ENCODE results near the gene ZNF688. TPM values are rescaled to one million over a fixed set of nuclear protein-coding genes. Genes with fewer than 3 reads are reported as not detected.
"Not testable (repeated sequence)": the region's sequence is repeated elsewhere in the genome, so short reads cannot be mapped to it uniquely, and the experiment has no call there.

The ZNF688 gene
- polyA plus RNA-seq, 3 donors: 14.2 to 19.7 (median 17.7) TPM

DNA sequence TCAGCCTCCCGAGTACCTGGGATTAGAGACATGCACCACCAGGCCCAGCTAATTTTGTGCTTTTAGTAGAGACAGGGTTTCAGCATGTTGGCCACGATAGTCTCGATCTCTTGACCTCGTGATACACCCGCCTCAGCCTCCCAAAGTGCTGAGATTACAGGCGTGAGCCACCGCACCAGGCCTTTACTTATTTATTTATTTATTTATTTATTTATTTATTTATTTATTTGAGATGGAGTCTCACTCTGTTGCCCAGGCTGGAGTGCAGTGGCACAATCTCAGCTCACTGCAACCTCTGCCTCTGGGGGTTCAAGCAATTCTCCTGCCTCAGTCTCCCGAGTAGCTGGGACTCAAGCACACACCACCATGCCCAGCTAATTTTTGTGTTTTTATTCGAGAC, 19.4 kb upstream of the ZNF688 start:
- DNase-seq: not testable (repeated sequence)

- not testable (repeated sequence) for DNase-seq
Observed at GRCh38 chr16:30589582-30589981, 18.1 kb upstream of the ZNF688 start.

DNA sequence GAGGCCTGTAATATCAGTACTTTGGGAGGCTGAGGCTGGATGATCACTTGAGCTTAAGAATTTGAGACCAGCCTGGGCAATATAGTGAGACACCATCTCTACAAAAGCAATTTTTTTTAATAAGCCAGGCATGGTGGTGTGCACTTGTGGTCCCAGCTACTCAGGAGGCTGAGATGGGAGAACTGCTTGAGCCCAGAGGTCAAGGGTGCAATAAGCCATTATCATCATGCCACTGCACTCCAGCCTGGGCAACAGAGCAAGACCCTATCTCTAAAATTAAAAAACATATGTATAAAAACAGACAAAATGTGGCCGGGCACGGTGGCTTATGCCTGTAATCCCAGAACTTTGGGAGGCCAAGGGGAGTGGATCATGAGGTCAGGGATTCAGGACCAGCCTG, 17.1 kb upstream of the ZNF688 start:
- DNase-seq: no peak

- DNase-seq: peak; percentile 99
Observed at GRCh38 chr16:30585400-30586191, 14.1 kb upstream of the ZNF688 start, which contains the start of gene ZNF785. Gene ZNF785, minus strand, starts transcription at chr16:30585697. Its CDS starts 86 bp downstream, at chr16:30585611.

GRCh38 chr16:30585022-30585399, 13.5 kb upstream of the ZNF688 start:
- DNase-seq: peak; percentile 12

DNA sequence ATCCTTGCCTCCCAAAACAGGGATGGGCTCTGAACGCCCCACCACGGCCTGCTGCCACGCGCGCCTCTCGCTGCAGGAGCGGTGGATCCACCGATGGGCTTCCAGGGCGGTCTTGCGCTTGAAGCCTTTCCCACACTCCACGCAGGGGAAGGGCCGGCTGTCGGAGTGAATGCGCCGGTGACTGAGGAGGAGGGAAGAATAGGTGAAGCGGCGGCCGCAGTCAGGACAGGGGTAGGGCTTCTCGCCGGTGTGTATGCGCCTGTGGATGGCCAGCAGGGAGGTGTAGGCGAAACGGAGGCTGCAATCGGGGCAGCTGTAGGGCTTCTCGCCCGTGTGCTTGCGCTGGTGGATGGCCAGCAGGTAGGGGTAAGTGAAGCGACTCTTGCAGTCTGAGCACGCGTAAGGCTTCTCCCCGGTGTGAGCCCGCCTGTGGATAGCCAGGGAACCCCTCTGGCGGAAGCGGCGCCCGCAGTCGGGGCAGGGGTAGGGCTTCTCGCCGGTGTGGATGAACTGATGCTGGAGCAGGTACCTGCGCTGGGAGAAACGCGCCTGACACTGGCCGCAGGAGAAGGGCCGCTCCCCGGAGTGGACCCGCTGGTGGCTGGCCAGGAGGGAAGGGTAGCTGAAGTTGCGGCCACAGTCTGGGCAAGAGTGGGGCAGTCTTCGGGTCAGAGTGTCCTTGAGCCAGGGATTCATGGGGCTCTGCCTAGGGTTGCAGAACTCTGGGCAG, 11.3 kb upstream of the ZNF688 start:
- DNase-seq: no peak

DNA sequence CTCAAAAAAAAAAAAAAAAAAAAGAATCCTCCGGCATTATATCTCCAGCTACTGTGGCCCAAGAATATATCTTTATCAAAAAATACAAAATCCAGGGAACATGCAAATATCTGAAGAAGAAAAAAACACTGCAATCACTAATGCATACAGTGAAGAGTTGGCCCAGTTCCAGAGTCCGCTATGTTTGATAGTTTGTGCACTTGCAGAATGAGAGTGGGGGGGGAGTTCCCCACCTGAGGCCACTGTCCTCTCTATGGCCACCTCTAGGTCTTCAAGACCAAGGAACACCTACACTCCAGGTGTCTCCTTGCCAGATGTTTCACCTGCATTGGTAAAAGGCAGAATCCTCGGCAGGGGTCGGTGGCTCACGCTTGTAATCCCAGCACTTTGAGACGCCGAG, 9.9 kb upstream of the ZNF688 start:
- no peak for DNase-seq

DNA sequence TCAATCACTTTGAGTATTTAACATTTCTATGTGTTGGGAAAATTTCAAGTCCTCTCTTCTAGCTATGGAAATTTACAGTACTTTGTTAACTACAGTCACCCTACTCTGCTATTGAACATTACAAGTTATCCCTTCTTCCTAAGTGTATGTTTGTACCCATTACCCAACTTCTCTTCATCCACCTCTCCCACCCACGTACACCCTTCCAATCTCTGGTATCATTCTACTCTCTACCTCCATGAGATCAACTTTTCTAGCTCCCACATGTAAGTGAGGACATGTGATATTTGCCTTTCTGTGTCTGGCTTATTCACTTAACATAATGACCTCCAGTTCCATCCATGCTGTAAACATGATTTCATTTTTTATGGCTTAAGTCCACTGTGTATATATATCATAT, 3.2 kb upstream of the ZNF688 start:
- DNase-seq: no peak

- DNase-seq: no peak
Observed at GRCh38 chr16:30570636-30571444, 674 bp downstream of the ZNF688 start.

- DNase-seq: no peak
Observed at GRCh38 chr16:30569746-30570635, 1.5 kb downstream of the ZNF688 start.

DNA sequence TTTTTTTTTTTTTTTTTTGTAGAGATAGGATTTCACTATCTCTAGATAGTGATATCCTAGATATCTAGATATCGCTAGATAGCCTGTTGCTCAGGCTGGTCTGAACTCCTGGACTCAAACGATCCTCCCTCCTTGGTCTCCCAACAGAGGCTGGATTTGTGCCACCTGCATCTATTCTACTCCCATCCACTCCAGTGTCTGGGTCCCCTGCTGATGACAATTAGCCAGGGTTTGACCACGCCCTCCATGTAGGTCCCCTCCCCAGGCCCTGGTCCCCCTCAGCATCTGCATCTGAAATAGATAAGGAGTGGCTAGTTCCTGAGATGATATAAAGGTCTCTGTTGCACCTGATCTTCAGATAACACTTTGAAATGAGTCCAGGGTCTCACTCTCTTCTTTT, 2.2 kb downstream of the ZNF688 start:
- no peak for DNase-seq

GRCh38 chr16:30567991-30568638, 3.4 kb downstream of the ZNF688 start:
- no peak for DNase-seq

- no peak for DNase-seq
Observed at GRCh38 chr16:30567160-30567990, 4.1 kb downstream of the ZNF688 start.

DNA sequence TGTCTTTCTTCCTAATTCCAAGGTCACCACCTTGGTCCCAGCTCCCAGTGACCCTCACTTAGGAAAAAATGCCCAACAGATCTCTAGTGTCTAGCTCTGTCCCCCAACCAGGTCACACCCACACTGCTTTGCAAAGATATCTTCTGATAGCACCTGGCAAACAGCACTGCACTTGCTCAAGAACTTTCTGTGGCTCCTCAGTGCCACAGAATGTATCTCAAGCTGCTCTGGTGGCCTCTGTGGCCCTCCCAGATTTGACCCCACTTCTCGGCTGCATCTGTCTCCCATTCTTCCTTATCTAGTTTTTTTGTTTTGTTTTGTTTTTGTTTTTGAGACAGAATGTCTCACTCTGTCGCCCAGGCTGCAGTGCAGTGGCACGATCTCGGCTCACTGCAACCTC, 5.0 kb downstream of the ZNF688 start:
- DNase-seq: no peak

- no peak for DNase-seq
Observed at GRCh38 chr16:30565984-30566383, 5.5 kb downstream of the ZNF688 start.

- DNase-seq: no peak
Observed at GRCh38 chr16:30565526-30565925, 6.0 kb downstream of the ZNF688 start.

- no peak for DNase-seq
Observed at GRCh38 chr16:30562021-30562420, 9.5 kb downstream of the ZNF688 start.

GRCh38 chr16:30561089-30561816, 10.3 kb downstream of the ZNF688 start:
- no peak for DNase-seq

DNA sequence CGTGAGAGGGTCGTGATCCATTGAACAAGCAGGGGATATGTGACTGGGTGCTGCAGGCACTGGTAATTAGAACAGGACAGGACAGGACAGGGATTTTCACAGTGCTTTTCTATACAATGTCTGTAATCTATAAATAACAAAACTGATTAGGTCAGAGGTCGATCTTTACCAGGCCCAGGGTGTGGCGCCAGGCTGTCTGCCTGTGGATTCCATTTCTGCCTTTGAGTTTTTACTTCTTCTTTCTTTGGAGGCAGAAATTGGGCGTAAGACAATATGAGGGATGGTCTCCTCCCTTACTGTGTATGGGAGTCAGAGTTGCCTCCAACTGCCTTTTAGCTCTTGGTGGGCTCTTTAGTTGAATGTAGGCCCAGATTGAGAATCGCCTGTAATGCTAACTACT, 11.8 kb downstream of the ZNF688 start:
- DNase-seq: no peak
